DMS114 treated with DMSO at 0.1 percent for 48 hours (cell line): ENCODE results near the gene ZSWIM9.

Experiments
- DNase-seq: peaks from one replicate; lab custom pipeline; 2025; ENCODE audit not compliant: unreplicated experiment; lab: John Stamatoyannopoulos, UW

The ZSWIM9 gene

GRCh38 chr19:48174445-48175030, 4.1 kb downstream of the ZSWIM9 start:
- no peak for DNase-seq

GRCh38 chr19:48175578-48175977, 5.1 kb downstream of the ZSWIM9 start:
- DNase-seq: no peak

- DNase-seq: no peak
Measured at GRCh38 chr19:48176226-48176625, 5.7 kb downstream of the ZSWIM9 start.

- no peak for DNase-seq
Measured at GRCh38 chr19:48181505-48181904, 11.0 kb downstream of the ZSWIM9 start.

GRCh38 chr19:48182434-48182833, 12.0 kb downstream of the ZSWIM9 start:
- no peak for DNase-seq

- DNase-seq: no peak
Measured at GRCh38 chr19:48183356-48183755, 12.9 kb downstream of the ZSWIM9 start.

GRCh38 chr19:48186015-48186414, 15.5 kb downstream of the ZSWIM9 start:
- DNase-seq: no peak

- no peak for DNase-seq
Measured at GRCh38 chr19:48186541-48186991, 16.1 kb downstream of the ZSWIM9 start.

GRCh38 chr19:48190288-48190884, 19.9 kb downstream of the ZSWIM9 start:
- DNase-seq: no peak

GRCh38 chr19:48190885-48191284, 20.4 kb downstream of the ZSWIM9 start:
- DNase-seq: no peak

- DNase-seq: no peak
Measured at GRCh38 chr19:48192750-48193149, 22.3 kb downstream of the ZSWIM9 start.

- DNase-seq: no peak
Measured at GRCh38 chr19:48194041-48194843, 23.8 kb downstream of the ZSWIM9 start.

- no peak for DNase-seq
Measured at GRCh38 chr19:48194844-48195830, 24.7 kb downstream of the ZSWIM9 start.

GRCh38 chr19:48196321-48196763, 25.9 kb downstream of the ZSWIM9 start:
- DNase-seq: no peak

GRCh38 chr19:48196933-48197665, 26.6 kb downstream of the ZSWIM9 start:
- no peak for DNase-seq

GRCh38 chr19:48203222-48203793, 32.8 kb downstream of the ZSWIM9 start:
- DNase-seq: no peak

- peak; percentile 86 for DNase-seq
Measured at GRCh38 chr19:48203794-48204628, 33.5 kb downstream of the ZSWIM9 start.

GRCh38 chr19:48206397-48207093, 36.1 kb downstream of the ZSWIM9 start:
- no peak for DNase-seq
